AG04450 (cell line): ENCODE results near the gene ADGRE3. TPM values are rescaled to one million over a fixed set of nuclear protein-coding genes. Genes with fewer than 3 reads are reported as not detected.

Experiments
- CTCF ChIA-PET: fragments of 300-600, 350-600 bp; formaldehyde crosslinking; extraction: SDS; loops from one replicate; lab custom pipeline; 2022; ENCODE audit warnings: antibody characterized with exemption, inconsistent platforms; lab: Charles Lee
- POLR2A ChIA-PET: fragments of 350-600 bp; formaldehyde crosslinking; extraction: SDS; loops from one replicate; lab custom pipeline; 2021; ENCODE audit warnings: antibody characterized with exemption, inconsistent platforms; lab: Yijun Ruan, JAX
- DNase-seq: peaks from one replicate; pipeline ENCODE4 v3.0.0-alpha.2; 2011; ENCODE audit warnings: low read depth, low spot score
- H3K27ac ChIP-seq: one replicate; pipeline ENCODE4 v1.5.1; 2012; ENCODE audit warnings: low read depth, low read length, control low read depth
- H3K27me3 ChIP-seq: one replicate; pipeline ENCODE4 v1.6.0; 2012; ENCODE audit warnings: low read length; ENCODE audit not compliant: control insufficient read depth, insufficient read depth
- H3K4me3 ChIP-seq: 2 replicates; pipeline ENCODE4 v1.5.1; 2011; ENCODE audit warnings: mild to moderate bottlenecking, low read depth, low read length, control low read depth
- H3K9me3 ChIP-seq: 2 replicates; pipeline ENCODE4 v1.5.1; 2012; ENCODE audit warnings: low read length; ENCODE audit not compliant: control insufficient read depth, insufficient read depth
- polyA plus RNA-seq: library from polyadenylated mRNA; depleted of rRNA; stranded (reverse); fragments of >200 nt; gene quantifications from 2 replicates; pipeline ENCODE4 v1.2.3, GENCODE V29; 2011
- TF ChIP-seq, protein P1 (sequence below): IDR thresholded peaks from 2 replicates; pipeline ENCODE4 v1.5.1; 2011; ENCODE audit warnings: low read depth, low read length, control low read depth, inconsistent platforms

ADGRE3 gene
- polyA plus RNA-seq, 1 experiment: not detected

DNA sequence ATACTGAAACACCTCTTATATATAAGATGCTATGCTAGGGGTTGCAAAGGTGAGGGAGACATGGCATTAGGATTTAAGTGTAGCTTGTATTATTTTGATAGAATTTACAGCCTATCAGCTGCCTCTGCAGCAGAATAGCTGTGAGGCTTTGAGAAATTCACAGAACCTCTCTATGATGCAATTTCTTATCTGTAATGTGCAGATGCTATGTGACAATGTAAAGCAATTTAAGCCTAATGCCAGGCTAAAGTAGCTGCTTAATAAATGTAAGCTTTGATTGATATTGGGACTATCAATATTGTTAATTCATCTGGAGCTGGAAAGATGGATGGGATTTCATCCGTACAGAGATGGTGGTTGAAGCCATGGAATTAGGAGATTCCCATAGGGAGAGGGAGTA is 1.6 kb downstream of the ADGRE3 start:
- H3K27me3 ChIP-seq: no peaks in the 10 kb centered on the region
- no peak overlapping the region for H3K4me3 ChIP-seq
- H3K27ac ChIP-seq: no peak overlapping the region
- H3K9me3 ChIP-seq: no peaks in the 10 kb centered on the region
- CTCF ChIA-PET: no interaction called here
- DNase-seq: no peak
- TF ChIP-seq, protein P1, sequence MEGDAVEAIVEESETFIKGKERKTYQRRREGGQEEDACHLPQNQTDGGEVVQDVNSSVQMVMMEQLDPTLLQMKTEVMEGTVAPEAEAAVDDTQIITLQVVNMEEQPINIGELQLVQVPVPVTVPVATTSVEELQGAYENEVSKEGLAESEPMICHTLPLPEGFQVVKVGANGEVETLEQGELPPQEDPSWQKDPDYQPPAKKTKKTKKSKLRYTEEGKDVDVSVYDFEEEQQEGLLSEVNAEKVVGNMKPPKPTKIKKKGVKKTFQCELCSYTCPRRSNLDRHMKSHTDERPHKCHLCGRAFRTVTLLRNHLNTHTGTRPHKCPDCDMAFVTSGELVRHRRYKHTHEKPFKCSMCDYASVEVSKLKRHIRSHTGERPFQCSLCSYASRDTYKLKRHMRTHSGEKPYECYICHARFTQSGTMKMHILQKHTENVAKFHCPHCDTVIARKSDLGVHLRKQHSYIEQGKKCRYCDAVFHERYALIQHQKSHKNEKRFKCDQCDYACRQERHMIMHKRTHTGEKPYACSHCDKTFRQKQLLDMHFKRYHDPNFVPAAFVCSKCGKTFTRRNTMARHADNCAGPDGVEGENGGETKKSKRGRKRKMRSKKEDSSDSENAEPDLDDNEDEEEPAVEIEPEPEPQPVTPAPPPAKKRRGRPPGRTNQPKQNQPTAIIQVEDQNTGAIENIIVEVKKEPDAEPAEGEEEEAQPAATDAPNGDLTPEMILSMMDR: no peak
- POLR2A ChIA-PET: interaction anchor here (1.0 kb wide), 1 partner anchor 17 kb away, joined by 3 read pairs; the partner anchor contains the start of gene ZNF333

DNA sequence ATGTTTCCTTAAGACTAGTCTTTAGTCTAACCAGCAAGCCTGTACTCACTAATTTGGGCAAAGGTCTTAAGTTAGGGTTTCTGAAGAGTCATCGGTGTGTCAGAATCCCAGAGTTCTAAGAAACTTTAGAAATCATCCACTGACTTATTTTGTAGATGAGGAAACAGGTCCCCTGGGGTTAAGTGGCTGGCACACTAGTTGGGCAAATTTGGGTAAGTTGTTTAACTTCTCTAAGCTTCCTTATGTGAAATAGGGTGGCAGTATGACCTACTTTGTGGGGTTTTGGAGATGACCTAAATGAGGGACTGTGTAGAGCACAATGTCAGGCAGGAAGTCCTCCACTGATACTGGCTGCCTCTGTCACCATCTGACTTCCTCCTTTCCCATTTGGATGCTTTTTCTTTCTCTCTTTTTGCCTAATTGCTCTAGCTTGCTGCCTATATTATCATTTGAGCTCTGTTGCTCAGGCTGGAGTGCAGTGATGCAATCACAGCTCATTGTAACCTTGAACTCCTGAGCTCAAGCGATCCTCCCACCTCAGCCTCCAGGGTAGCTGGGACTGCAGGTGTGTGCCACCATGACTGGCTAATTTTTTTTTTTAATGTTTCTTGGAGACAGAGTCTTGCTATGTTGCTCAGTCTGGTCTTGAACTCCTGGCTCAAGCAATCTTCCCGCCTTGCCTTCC is 2.3 kb downstream of the ADGRE3 start:
- TF ChIP-seq, protein P1: no peak
- no peaks in the 10 kb centered on the region for H3K9me3 ChIP-seq
- no peak overlapping the region for H3K27ac ChIP-seq
- DNase-seq: no peak
- H3K27me3 ChIP-seq: no peaks in the 10 kb centered on the region
- ChIA-PET POLR2A (interaction anchor here (1.0 kb wide), 1 partner anchor 18 kb away, joined by 3 read pairs; the partner anchor contains the start of gene ZNF333), CTCF (no interaction called here)
- H3K4me3 ChIP-seq: no peak overlapping the region

DNA sequence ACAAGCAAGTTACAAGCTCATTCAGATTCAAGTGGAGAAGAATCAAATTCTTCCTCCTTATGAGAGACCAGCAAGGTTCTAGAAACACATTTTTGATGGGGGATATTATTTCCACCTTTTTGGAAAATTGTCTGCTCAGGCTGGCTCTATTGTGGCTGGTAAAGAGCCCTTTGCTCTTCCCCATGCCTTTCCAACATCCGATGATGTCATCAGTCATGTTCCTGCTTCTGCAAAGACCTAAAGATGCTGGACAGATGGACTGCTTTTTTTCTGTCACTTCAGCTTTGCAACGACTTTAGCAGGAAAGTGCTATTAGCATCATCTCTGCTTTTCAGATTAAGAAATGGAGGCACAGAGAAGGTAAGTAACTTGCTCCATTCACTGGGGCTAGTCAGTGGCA is 4.2 kb downstream of the ADGRE3 start:
- DNase-seq: no peak
- ChIA-PET CTCF (no interaction called here), POLR2A (no interaction called here)

GRCh38 chr19:14669940-14670339 is 4.7 kb downstream of the ADGRE3 start:
- no peaks in the 10 kb centered on the region for H3K27me3 ChIP-seq
- H3K27ac ChIP-seq: no peak overlapping the region
- no peak overlapping the region for H3K4me3 ChIP-seq
- ChIA-PET CTCF (no interaction called here), POLR2A (no interaction called here)
- TF ChIP-seq, protein P1: no peak
- DNase-seq: no peak
- H3K9me3 ChIP-seq: no peaks in the 10 kb centered on the region

More for the DNA sequence above, 4.2 kb downstream of the ADGRE3 start:
- Histone ChIP-seq H3K4me3 (no peak overlapping the region), H3K27ac (no peak overlapping the region), H3K9me3 (no peaks in the 10 kb centered on the region), H3K27me3 (no peaks in the 10 kb centered on the region)
- TF ChIP-seq, protein P1: no peak

GRCh38 chr19:14661372-14661924 is 13.2 kb downstream of the ADGRE3 start:
- no peak for DNase-seq
- no peak overlapping the region for H3K4me3 ChIP-seq
- TF ChIP-seq, protein P1: no peak
- POLR2A ChIA-PET: no interaction called here
- no peaks in the 10 kb centered on the region for H3K9me3 ChIP-seq
- no peak overlapping the region for H3K27ac ChIP-seq
- CTCF ChIA-PET: no interaction called here
- H3K27me3 ChIP-seq: no peaks in the 10 kb centered on the region
